HL-60 (cell line): Measurements from ENCODE around the gene SFTPB.

Source experiments
- DNase-seq, 2 experiments: peaks; one replicate each; pipeline ENCODE4 v3.0.0-alpha.2; 2010 to 2020; ENCODE audit warnings: low read depth in 1 of 2, low spot score in 1 of 2
- H3K27ac ChIP-seq: fragments of 250-450 bp; sonication (Bioruptor Pico); replicated peaks from 2 replicates; pipeline ENCODE4 v1.5.1; 2020; ENCODE audit warnings: mild to moderate bottlenecking, moderate library complexity
- H3K27me3 ChIP-seq: fragments of 250-450 bp; sonication (Bioruptor Pico); 2 replicates; pipeline ENCODE4 v1.5.1; 2021; ENCODE audit warnings: mild to moderate bottlenecking, moderate library complexity; ENCODE audit not compliant: insufficient read depth, poor library complexity, severe bottlenecking
- H3K4me3 ChIP-seq: replicated peaks from 2 replicates; pipeline ENCODE4 v1.5.1; 2011; ENCODE audit warnings: mild to moderate bottlenecking, control low read depth, low read length; ENCODE audit not compliant: insufficient read depth
- GABPA ChIP-seq: IDR thresholded peaks from 2 replicates; pipeline ENCODE4 v1.6.1; 2012; ENCODE audit warnings: low read depth
- POLR2AphosphoS5 ChIP-seq: IDR thresholded peaks from 2 replicates; pipeline ENCODE4 v1.6.1; 2012; ENCODE audit warnings: low read depth
- SPI1 ChIP-seq: IDR thresholded peaks from 2 replicates; pipeline ENCODE4 v1.6.1; 2012; ENCODE audit warnings: low read depth, mild to moderate bottlenecking, borderline replicate concordance
- TF ChIP-seq, protein P1 (sequence below): IDR thresholded peaks from one replicate; pipeline ENCODE4 v1.5.1; 2011; ENCODE audit warnings: low read length, control low read depth, inconsistent platforms; ENCODE audit not compliant: insufficient read depth
- TF ChIP-seq, protein P2 (sequence below): IDR thresholded peaks from 2 replicates; pipeline ENCODE4 v1.6.1; 2012; ENCODE audit warnings: low read depth; ENCODE audit not compliant: insufficient replicate concordance

The SFTPB gene

DNA sequence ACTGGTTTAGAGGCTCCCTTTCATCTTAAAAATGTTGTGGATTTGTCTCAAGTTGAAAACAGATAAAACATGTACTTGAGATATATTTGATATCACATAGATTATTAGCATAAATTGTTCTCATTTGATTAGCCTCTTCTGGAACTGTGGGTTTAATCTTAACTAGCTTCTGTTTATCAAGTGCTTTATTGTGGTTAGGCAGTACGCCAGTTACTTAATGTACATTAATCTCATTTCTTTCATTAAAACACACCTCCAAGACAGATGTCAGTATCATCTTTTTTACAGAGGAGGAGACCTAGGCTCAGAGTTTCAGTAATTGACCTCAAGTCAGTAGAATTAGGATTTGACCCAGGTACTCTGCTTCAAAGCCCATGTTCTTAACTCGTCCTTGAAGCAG lies 21.8 kb downstream of the SFTPB start:
- H3K27ac ChIP-seq: no peak overlapping the region
- H3K27me3 ChIP-seq: no peaks in the 10 kb centered on the region
- no peak for DNase-seq
- TF ChIP-seq SPI1 (no peak), POLR2AphosphoS5 (no peak), GABPA (no peak)
- TF ChIP-seq, protein P1, sequence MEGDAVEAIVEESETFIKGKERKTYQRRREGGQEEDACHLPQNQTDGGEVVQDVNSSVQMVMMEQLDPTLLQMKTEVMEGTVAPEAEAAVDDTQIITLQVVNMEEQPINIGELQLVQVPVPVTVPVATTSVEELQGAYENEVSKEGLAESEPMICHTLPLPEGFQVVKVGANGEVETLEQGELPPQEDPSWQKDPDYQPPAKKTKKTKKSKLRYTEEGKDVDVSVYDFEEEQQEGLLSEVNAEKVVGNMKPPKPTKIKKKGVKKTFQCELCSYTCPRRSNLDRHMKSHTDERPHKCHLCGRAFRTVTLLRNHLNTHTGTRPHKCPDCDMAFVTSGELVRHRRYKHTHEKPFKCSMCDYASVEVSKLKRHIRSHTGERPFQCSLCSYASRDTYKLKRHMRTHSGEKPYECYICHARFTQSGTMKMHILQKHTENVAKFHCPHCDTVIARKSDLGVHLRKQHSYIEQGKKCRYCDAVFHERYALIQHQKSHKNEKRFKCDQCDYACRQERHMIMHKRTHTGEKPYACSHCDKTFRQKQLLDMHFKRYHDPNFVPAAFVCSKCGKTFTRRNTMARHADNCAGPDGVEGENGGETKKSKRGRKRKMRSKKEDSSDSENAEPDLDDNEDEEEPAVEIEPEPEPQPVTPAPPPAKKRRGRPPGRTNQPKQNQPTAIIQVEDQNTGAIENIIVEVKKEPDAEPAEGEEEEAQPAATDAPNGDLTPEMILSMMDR: no peak
- TF ChIP-seq, protein P2, sequence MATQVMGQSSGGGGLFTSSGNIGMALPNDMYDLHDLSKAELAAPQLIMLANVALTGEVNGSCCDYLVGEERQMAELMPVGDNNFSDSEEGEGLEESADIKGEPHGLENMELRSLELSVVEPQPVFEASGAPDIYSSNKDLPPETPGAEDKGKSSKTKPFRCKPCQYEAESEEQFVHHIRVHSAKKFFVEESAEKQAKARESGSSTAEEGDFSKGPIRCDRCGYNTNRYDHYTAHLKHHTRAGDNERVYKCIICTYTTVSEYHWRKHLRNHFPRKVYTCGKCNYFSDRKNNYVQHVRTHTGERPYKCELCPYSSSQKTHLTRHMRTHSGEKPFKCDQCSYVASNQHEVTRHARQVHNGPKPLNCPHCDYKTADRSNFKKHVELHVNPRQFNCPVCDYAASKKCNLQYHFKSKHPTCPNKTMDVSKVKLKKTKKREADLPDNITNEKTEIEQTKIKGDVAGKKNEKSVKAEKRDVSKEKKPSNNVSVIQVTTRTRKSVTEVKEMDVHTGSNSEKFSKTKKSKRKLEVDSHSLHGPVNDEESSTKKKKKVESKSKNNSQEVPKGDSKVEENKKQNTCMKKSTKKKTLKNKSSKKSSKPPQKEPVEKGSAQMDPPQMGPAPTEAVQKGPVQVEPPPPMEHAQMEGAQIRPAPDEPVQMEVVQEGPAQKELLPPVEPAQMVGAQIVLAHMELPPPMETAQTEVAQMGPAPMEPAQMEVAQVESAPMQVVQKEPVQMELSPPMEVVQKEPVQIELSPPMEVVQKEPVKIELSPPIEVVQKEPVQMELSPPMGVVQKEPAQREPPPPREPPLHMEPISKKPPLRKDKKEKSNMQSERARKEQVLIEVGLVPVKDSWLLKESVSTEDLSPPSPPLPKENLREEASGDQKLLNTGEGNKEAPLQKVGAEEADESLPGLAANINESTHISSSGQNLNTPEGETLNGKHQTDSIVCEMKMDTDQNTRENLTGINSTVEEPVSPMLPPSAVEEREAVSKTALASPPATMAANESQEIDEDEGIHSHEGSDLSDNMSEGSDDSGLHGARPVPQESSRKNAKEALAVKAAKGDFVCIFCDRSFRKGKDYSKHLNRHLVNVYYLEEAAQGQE: no peak
- H3K4me3 ChIP-seq: no peak overlapping the region

DNA sequence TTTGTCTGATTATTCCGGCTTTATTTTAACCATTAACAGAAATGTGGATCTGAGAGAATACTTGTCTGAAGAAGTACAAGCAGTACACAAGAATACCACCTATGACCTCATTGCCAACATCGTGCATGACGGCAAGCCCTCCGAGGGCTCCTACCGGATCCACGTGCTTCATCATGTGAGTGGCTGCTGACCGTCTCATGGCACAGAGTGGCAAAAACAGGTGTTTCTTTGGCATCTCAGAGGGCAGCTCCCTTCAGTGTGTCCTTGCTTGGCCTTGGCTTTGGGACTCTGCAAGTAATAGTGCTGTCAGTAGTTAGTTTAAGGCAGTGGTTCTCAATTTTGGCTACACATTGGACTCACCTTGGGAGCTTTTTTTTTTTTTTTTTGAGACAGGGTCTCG lies 23.1 kb downstream of the SFTPB start:
- Histone ChIP-seq H3K27ac (no peak overlapping the region), H3K27me3 (no peaks in the 10 kb centered on the region), H3K4me3 (no peak overlapping the region)
- TF ChIP-seq, protein P2: no peak
- no peak for TF ChIP-seq POLR2AphosphoS5
- TF ChIP-seq, protein P1: no peak
- no peak for TF ChIP-seq GABPA
- no peak for TF ChIP-seq SPI1
- DNase-seq: no peak

DNA sequence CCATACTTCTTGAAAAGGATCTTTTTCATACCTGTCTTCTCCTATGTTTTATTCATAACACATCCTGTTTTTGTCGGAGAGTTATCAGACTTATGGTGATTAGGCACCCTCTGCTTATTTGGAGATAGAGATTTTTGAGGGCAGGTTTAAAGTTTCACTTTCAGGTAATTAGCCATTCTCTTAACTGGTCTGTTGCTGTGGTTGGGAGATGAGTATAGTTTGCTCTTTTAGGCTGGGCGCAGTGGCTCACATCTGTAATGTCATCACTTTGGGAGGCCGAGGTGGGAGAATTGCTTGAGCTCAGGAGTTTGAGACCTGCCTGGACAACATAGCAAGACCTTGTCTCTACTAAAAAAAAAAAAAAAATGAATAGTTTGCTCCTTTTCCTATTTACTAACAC lies 25.3 kb downstream of the SFTPB start:
- Histone ChIP-seq H3K4me3 (no peak overlapping the region), H3K27ac (no peak overlapping the region), H3K27me3 (no peaks in the 10 kb centered on the region)
- DNase-seq: no peak
- TF ChIP-seq SPI1 (no peak), GABPA (no peak), POLR2AphosphoS5 (no peak)
- TF ChIP-seq, protein P2: no peak
- TF ChIP-seq, protein P1: no peak
